B cell (primary cell): ENCODE measurements around the gene ARHGAP15. TPM values are rescaled to one million over a fixed set of nuclear protein-coding genes. Genes with fewer than 3 reads are reported as not detected.
A peak's percentile ranks its signal among the peaks of the same experiment; 100 is the strongest.

ENCODE experiments used
- ATAC-seq: fragments of 200-7000 bp; cut with Tn5 transposase; one replicate; pipeline ENCODE4 v1.10.0; 2021; ENCODE audit warnings: low read depth, mild to moderate bottlenecking, moderate number of reproducible peaks, moderate library complexity
- CTCF ChIA-PET: fragments of 350-600 bp; sonication (Branson Sonifier 250); formaldehyde crosslinking; loops from one replicate; lab custom pipeline; 2021; ENCODE audit warnings: antibody characterized with exemption, inconsistent platforms; lab: Charles Lee
- POLR2A ChIA-PET: fragments of 350-600 bp; sonication (Branson Sonifier 250); formaldehyde crosslinking; loops from one replicate; lab custom pipeline; 2021; ENCODE audit warnings: antibody characterized with exemption; lab: Charles Lee
- DNase-seq: peaks from one replicate; pipeline ENCODE4 v3.0.0; 2013
- H2AFZ ChIP-seq: 2 replicates; pipeline ENCODE4 v1.6.1; 2012; ENCODE audit warnings: mild to moderate bottlenecking, low read depth, low read length; ENCODE audit not compliant: insufficient read depth, poor library complexity, severe bottlenecking
- H3K27ac ChIP-seq, 2 donors: 1 replicate in 1 of 2; 2 replicates in 1 of 2; pipeline ENCODE4 v1.5.1; 2012 to 2013; ENCODE audit warnings: low read length in 2 of 2, mild to moderate bottlenecking in 2 of 2, moderate library complexity in 1 of 2
- H3K27me3 ChIP-seq, 4 experiments: fragments of 200-600 bp in 1 of 4; sonication (generic) in 1 of 4; replicated peaks in 1 of 4; 1 replicate in 2 of 4; 2 replicates in 2 of 4; pipeline versions ENCODE4 v1.6.1 to v1.7.0; 2013 to 2016; ENCODE audit warnings: low read length in 3 of 4, mild to moderate bottlenecking in 2 of 4, mixed read lengths in 1 of 4, moderate library complexity in 1 of 4; ENCODE audit not compliant: insufficient read depth in 4 of 4, control insufficient read depth in 3 of 4; ENCODE audit errors: control extremely low read depth in 1 of 4
- H3K36me3 ChIP-seq, 2 experiments: replicated peaks in 1 of 2; 1 replicate in 1 of 2; 2 replicates in 1 of 2; pipeline versions ENCODE4 v1.6.1 to v1.7.1; 2013; ENCODE audit warnings: low read length in 1 of 2; ENCODE audit not compliant: insufficient read depth in 2 of 2, control insufficient read depth in 1 of 2; ENCODE audit errors: control extremely low read depth in 1 of 2, extremely low read depth in 1 of 2
- H3K4me1 ChIP-seq, 2 donors: fragments of 200-600 bp in 1 of 2; sonication (generic) in 1 of 2; 1 replicate in 1 of 2; 2 replicates in 1 of 2; pipeline versions ENCODE4 v1.5.1 to v1.6.1; 2013 to 2017; ENCODE audit warnings: low read length in 2 of 2; ENCODE audit not compliant: control insufficient read depth in 2 of 2, insufficient read depth in 2 of 2
- H3K4me2 ChIP-seq: replicated peaks from 2 replicates; pipeline ENCODE3; 2012; ENCODE audit warnings: mild to moderate bottlenecking, low read depth, low read length; ENCODE audit not compliant: poor library complexity, severe bottlenecking
- H3K4me3 ChIP-seq, 5 experiments: fragments of 200-600 bp in 1 of 5; sonication (generic) in 1 of 5; 1 replicate in 3 of 5; 2 replicates in 2 of 5; pipeline versions ENCODE4 v1.5.1 to v1.7.0; 2011 to 2016; ENCODE audit warnings: low read length in 4 of 5, mild to moderate bottlenecking in 4 of 5, low read depth in 2 of 5, control low read depth in 1 of 5, moderate library complexity in 1 of 5; ENCODE audit not compliant: insufficient read depth in 1 of 5; ENCODE audit errors: control extremely low read depth in 1 of 5, extremely low read depth in 1 of 5
- H3K79me2 ChIP-seq: fragments of 200-600 bp; sonication (generic); one replicate; pipeline ENCODE4 v1.6.0; 2016; ENCODE audit warnings: low read length; ENCODE audit not compliant: control insufficient read depth, insufficient read depth
- H3K9ac ChIP-seq: fragments of 200-600 bp; sonication (generic); 2 replicates; pipeline ENCODE4 v1.6.1; 2017; ENCODE audit warnings: mild to moderate bottlenecking, low read length, moderate library complexity
- H3K9me3 ChIP-seq, 3 donors: one replicate each; pipeline versions ENCODE4 v1.6.1 to v1.7.1; 2013; ENCODE audit warnings: low read length in 2 of 3; ENCODE audit not compliant: control insufficient read depth in 2 of 3, insufficient read depth in 1 of 3; ENCODE audit errors: control extremely low read depth in 1 of 3
- H4K20me1 ChIP-seq: 2 replicates; pipeline ENCODE4 v1.6.0; 2012; ENCODE audit warnings: mild to moderate bottlenecking, low read length; ENCODE audit not compliant: insufficient read depth, control insufficient read depth, poor library complexity, severe bottlenecking
- H3K27ac Mint-ChIP-seq: one replicate; pipeline ENCODE4 v1.8.0; 2021; ENCODE audit warnings: mixed read lengths
- H3K27me3 Mint-ChIP-seq: one replicate; pipeline ENCODE4 v1.8.0; 2021; ENCODE audit warnings: mixed read lengths
- H3K4me1 Mint-ChIP-seq: one replicate; pipeline ENCODE4 v1.8.0; 2021; ENCODE audit warnings: mixed read lengths
- H3K4me3 Mint-ChIP-seq: one replicate; pipeline ENCODE4 v1.8.0; 2021; ENCODE audit warnings: mixed read lengths
- H3K9me3 Mint-ChIP-seq: one replicate; pipeline ENCODE4 v1.8.0; 2022; ENCODE audit warnings: mixed read lengths; ENCODE audit not compliant: insufficient read depth
- EZH2 ChIP-seq: IDR thresholded peaks from 2 replicates; pipeline ENCODE4 v1.6.1; 2012; ENCODE audit warnings: borderline replicate concordance, low read depth, mild to moderate bottlenecking, moderate library complexity, low read length; ENCODE audit not compliant: insufficient read depth, poor library complexity, severe bottlenecking
- WGBS: methylation state at CpG from one replicate; pipeline ENCODE4 v1.1.5; 2013; ENCODE audit warnings: missing lambda C conversion rate; ENCODE audit not compliant: insufficient coverage; 5-methylcytosine and 5-hydroxymethylcytosine counted together
- intact Hi-C: fragments of 100-400 bp; cut with micrococcal nuclease; formaldehyde crosslinking; loops from one replicate; pipeline ENCODE4 v1.10.0; 2022
- polyA plus RNA-seq: library from polyadenylated mRNA; depleted of rRNA; stranded (reverse); fragments of >200 nt; gene quantifications from 2 replicates; pipeline ENCODE4 v1.2.3, GENCODE V29; 2012
- total RNA-seq, 2 donors: library from RNA; stranded (reverse); fragments of 120-200 nt in 1 of 2; gene quantifications; 1 replicate in 1 of 2; 2 replicates in 1 of 2; pipeline versions ENCODE4 v1.2.3 to v1.2.4, GENCODE V29; 2013 to 2022
- TF ChIP-seq, protein P1 (sequence below): fragments of 200-600 bp; IDR thresholded peaks from one replicate; pipeline ENCODE4 v1.8.0; 2022; ENCODE audit warnings: antibody characterized with exemption, mild to moderate bottlenecking

ARHGAP15 gene
- total and polyA plus RNA-seq, 2 donors (not counting 1 experiment from before 2014, with no cell fraction given): 58.6 to 187 TPM

DNA sequence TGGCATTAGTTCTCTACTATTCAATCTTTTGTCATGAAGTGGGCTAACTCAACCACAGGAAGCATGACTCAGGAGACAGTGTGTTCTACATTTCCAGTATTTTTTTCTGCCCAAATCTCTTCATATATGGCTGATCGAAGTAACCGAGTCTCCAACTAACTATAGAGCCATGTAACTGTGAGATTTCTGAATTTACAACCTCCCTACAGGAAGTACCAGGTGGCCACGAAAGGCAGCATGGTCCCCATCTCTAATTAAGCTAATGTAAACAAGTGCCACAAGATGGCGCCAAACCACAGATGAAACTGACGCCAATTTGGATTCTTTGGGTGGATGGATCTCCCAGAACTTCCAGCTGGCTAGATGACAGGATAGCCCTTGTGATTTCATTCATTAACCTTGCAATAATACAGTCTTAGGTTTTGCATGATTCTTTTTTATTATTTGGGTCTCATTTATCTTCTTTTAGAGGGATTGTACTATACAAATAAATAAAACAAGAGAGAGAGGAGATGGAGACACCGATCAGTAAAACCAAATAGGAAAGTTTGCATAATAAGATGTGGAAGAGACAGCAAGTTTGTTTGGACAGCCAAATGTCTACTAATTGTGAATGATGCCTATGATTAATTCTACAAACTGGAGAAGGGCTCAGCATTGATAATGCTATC, 18.3 kb upstream of the ARHGAP15 start:
- Mint-ChIP-seq H3K4me3 (no peak overlapping the region), H3K27me3 (no peaks in the 10 kb centered on the region), H3K4me1 (peaks cover 6% of the 10 kb centered on the region), H3K9me3 (no peaks in the 10 kb centered on the region), H3K27ac (peak overlapping the region; percentile 76)
- Histone ChIP-seq H3K27ac (no peak overlapping the region), H3K9ac (no peak overlapping the region), H3K27me3 (no peaks in the 10 kb centered on the region), H2AFZ (peak overlapping the region; percentile 49), H3K4me3 (no peak overlapping the region), H4K20me1 (no peaks in the 10 kb centered on the region), H3K9me3 (no peaks in the 10 kb centered on the region), H3K4me1 (peaks cover 4 to 6% of the 10 kb centered on the region in 2 donors), H3K36me3 (no peaks in the 10 kb centered on the region), H3K4me2 (peak overlapping the region; percentile 36), H3K79me2 (no peaks in the 10 kb centered on the region)
- peak; percentile 84 for DNase-seq
- TF ChIP-seq EZH2: no peak
- TF ChIP-seq, protein P1, sequence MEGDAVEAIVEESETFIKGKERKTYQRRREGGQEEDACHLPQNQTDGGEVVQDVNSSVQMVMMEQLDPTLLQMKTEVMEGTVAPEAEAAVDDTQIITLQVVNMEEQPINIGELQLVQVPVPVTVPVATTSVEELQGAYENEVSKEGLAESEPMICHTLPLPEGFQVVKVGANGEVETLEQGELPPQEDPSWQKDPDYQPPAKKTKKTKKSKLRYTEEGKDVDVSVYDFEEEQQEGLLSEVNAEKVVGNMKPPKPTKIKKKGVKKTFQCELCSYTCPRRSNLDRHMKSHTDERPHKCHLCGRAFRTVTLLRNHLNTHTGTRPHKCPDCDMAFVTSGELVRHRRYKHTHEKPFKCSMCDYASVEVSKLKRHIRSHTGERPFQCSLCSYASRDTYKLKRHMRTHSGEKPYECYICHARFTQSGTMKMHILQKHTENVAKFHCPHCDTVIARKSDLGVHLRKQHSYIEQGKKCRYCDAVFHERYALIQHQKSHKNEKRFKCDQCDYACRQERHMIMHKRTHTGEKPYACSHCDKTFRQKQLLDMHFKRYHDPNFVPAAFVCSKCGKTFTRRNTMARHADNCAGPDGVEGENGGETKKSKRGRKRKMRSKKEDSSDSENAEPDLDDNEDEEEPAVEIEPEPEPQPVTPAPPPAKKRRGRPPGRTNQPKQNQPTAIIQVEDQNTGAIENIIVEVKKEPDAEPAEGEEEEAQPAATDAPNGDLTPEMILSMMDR: peak; percentile 98
- intact Hi-C loops: loop anchor here (1.0 kb wide), 6 partner anchors 18 to 173 kb away; partner anchors contain the start of gene ARHGAP15
- no CpG with 5 or more reads among the region's 6 CpGs for WGBS
- ChIA-PET POLR2A (interaction anchor here (0.9 to 1.1 kb wide), 4 partner anchors 18 to 149 kb away, joined by 3 to 4 read pairs (median 4); no protein-coding TSS in a partner anchor), CTCF (interaction anchor here (0.6 to 7.9 kb wide), 43 partner anchors 8 to 427 kb away, joined by 3 to 258 read pairs (median 5); partner anchors contain the start of gene ARHGAP15)
- ATAC-seq: peak; percentile 86

DNA sequence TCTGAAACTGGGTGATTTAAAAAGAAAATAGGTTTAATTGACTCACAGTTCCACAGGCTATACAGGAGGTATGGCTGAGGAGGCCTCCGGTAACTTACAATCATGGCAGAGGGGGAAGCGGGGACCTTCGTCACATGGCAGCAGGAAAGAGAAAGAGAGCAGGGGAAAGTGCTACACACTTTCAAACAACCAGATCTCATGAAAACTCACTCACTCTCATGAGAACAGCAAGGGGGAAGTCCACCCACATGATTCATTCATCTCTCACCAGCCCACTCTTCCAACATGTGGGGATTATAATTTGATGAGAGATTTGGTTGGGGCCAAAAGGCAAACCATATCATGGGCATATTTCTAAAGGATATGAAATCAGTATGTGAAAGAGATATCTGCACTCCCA, 12.0 kb upstream of the ARHGAP15 start:
- CTCF ChIA-PET: interaction anchor here (0.8 to 2.9 kb wide), 2 partner anchors 45 to 105 kb away, joined by 3 to 12 read pairs; no protein-coding TSS in a partner anchor
- Mint-ChIP-seq H3K4me3 (no peak overlapping the region), H3K27ac (no peak overlapping the region), H3K9me3 (no peaks in the 10 kb centered on the region), H3K27me3 (no peaks in the 10 kb centered on the region), H3K4me1 (peaks cover 4% of the 10 kb centered on the region)
- intact Hi-C loops: no loop called here
- POLR2A ChIA-PET: no interaction called here
- no peak overlapping the region for H3K4me3 ChIP-seq
- peaks cover 0 to 3% (median 2%) of the 10 kb centered on the region in 3 donors for H3K9me3 ChIP-seq
- H3K9ac ChIP-seq: no peak overlapping the region
- H3K4me2 ChIP-seq: no peak overlapping the region
- H3K27me3 ChIP-seq: no peaks in the 10 kb centered on the region
- no peaks in the 10 kb centered on the region for H4K20me1 ChIP-seq
- DNase-seq (no peak), ATAC-seq (no peak)
- H3K36me3 ChIP-seq: no peaks in the 10 kb centered on the region
- peaks cover 10% of the 10 kb centered on the region for H3K79me2 ChIP-seq
- no peak overlapping the region for H2AFZ ChIP-seq
- no CpG with 5 or more reads among the region's 3 CpGs for WGBS
- H3K4me1 ChIP-seq: peaks cover 16 to 18% of the 10 kb centered on the region in 2 donors
- TF ChIP-seq EZH2: no peak
- TF ChIP-seq, protein P1: no peak
- no peak overlapping the region for H3K27ac ChIP-seq
